Activated CD8-positive, alpha-beta T cell treated with anti-CD3 and anti-CD28 coated beads for 36 hours (primary cell): Measurements from ENCODE around the gene DACH1. TPM values are rescaled to one million over a fixed set of nuclear protein-coding genes. Genes with fewer than 3 reads are reported as not detected.

ENCODE experiments used
- ATAC-seq: fragments of 200-7000 bp; cut with Tn5 transposase; one replicate; pipeline ENCODE4 v1.10.0; 2021; ENCODE audit warnings: mild to moderate bottlenecking, moderate library complexity
- CTCF ChIA-PET: fragments of 350-600 bp; sonication (Branson Sonifier 250); formaldehyde crosslinking; loops from one replicate; lab custom pipeline; 2021; ENCODE audit warnings: antibody characterized with exemption; lab: Charles Lee
- POLR2A ChIA-PET: fragments of 350-600 bp; sonication (Branson Sonifier 250); formaldehyde crosslinking; loops from one replicate; lab custom pipeline; 2021; ENCODE audit warnings: antibody characterized with exemption; lab: Charles Lee
- DNase-seq: peaks from one replicate; pipeline ENCODE4 v3.0.0-alpha.2; 2020
- H3K27ac Mint-ChIP-seq: one replicate; pipeline ENCODE4 v1.8.0; 2021; ENCODE audit warnings: mild to moderate bottlenecking, mixed read lengths
- H3K27me3 Mint-ChIP-seq: one replicate; pipeline ENCODE4 v1.8.0; 2021; ENCODE audit warnings: mixed read lengths
- H3K36me3 Mint-ChIP-seq: one replicate; pipeline ENCODE4 v1.8.0; 2021; ENCODE audit warnings: low read depth, mixed read lengths
- H3K4me1 Mint-ChIP-seq: one replicate; pipeline ENCODE4 v1.8.0; 2021; ENCODE audit warnings: low read depth, mixed read lengths
- H3K4me3 Mint-ChIP-seq: one replicate; pipeline ENCODE4 v1.8.0; 2021; ENCODE audit warnings: mild to moderate bottlenecking, moderate library complexity, mixed read lengths
- H3K9me3 Mint-ChIP-seq: one replicate; pipeline ENCODE4 v1.8.0; 2021; ENCODE audit warnings: mixed read lengths
- CTCF ChIP-seq: fragments of 200-600 bp; IDR thresholded peaks from one replicate; pipeline ENCODE4 v1.8.0; 2022; ENCODE audit warnings: antibody characterized with exemption, mild to moderate bottlenecking
- intact Hi-C: fragments of 100-400 bp; cut with micrococcal nuclease; formaldehyde crosslinking; loops from one replicate; pipeline ENCODE4 v1.10.0; 2022
- total RNA-seq, 2 experiments: library from RNA; stranded (reverse); gene quantifications; one replicate each; pipeline ENCODE4 v1.2.3, GENCODE V29; 2021

Gene DACH1
- total RNA-seq, 2 experiments from 2014 or later = not detected

GRCh38 chr13:71873418-71874247 is 6.6 kb upstream of the DACH1 start:
- ChIA-PET CTCF (no interaction called here), POLR2A (no interaction called here)
- intact Hi-C loops = no loop called here
- Mint-ChIP-seq H3K27ac (no peak overlapping the region), H3K4me1 (no peaks in the 10 kb centered on the region), H3K4me3 (no peak overlapping the region), H3K9me3 (no peaks in the 10 kb centered on the region), H3K27me3 (peaks cover 13% of the 10 kb centered on the region), H3K36me3 (no peaks in the 10 kb centered on the region)
- no peak for ATAC-seq
- no peak for DNase-seq
- TF ChIP-seq CTCF = no peak

GRCh38 chr13:71871844-71872243 is 4.8 kb upstream of the DACH1 start:
- intact Hi-C loops = no loop called here
- ChIA-PET CTCF (no interaction called here), POLR2A (no interaction called here)
- no peaks in the 10 kb centered on the region for H3K36me3 Mint-ChIP-seq
- ATAC-seq = no peak
- TF ChIP-seq CTCF = no peak
- H3K27ac Mint-ChIP-seq = no peak overlapping the region
- H3K4me1 Mint-ChIP-seq = peaks cover 5% of the 10 kb centered on the region
- H3K27me3 Mint-ChIP-seq = peaks cover 25% of the 10 kb centered on the region
- H3K9me3 Mint-ChIP-seq = no peaks in the 10 kb centered on the region
- DNase-seq = no peak
- no peak overlapping the region for H3K4me3 Mint-ChIP-seq

- no peaks in the 10 kb centered on the region for H3K9me3 Mint-ChIP-seq
Measured at GRCh38 chr13:71871176-71871754, 4.3 kb upstream of the DACH1 start.

GRCh38 chr13:71870100-71870499 is 3.1 kb upstream of the DACH1 start:
- Mint-ChIP-seq H3K4me1 (peaks cover 9% of the 10 kb centered on the region), H3K4me3 (no peak overlapping the region), H3K27me3 (peaks cover 27% of the 10 kb centered on the region), H3K36me3 (no peaks in the 10 kb centered on the region), H3K9me3 (no peaks in the 10 kb centered on the region), H3K27ac (no peak overlapping the region)
- ATAC-seq = no peak
- CTCF ChIA-PET = no interaction called here
- TF ChIP-seq CTCF = no peak
- no peak for DNase-seq
- intact Hi-C loops = no loop called here
- POLR2A ChIA-PET = no interaction called here

More at GRCh38 chr13:71871176-71871754, 4.3 kb upstream of the DACH1 start:
- peaks cover 9% of the 10 kb centered on the region for H3K4me1 Mint-ChIP-seq
- ChIA-PET CTCF (no interaction called here), POLR2A (no interaction called here)
- no peaks in the 10 kb centered on the region for H3K36me3 Mint-ChIP-seq
- intact Hi-C loops = no loop called here
- ATAC-seq (no peak), DNase-seq (no peak)
- no peak overlapping the region for H3K4me3 Mint-ChIP-seq
- TF ChIP-seq CTCF = no peak
- no peak overlapping the region for H3K27ac Mint-ChIP-seq
- H3K27me3 Mint-ChIP-seq = peaks cover 27% of the 10 kb centered on the region

GRCh38 chr13:71869274-71869673 is 2.3 kb upstream of the DACH1 start:
- H3K4me3 Mint-ChIP-seq = no peak overlapping the region
- H3K4me1 Mint-ChIP-seq = peaks cover 17% of the 10 kb centered on the region
- H3K36me3 Mint-ChIP-seq = peaks cover 2% of the 10 kb centered on the region
- ChIA-PET POLR2A (no interaction called here), CTCF (interaction anchor here (1.1 kb wide), 1 partner anchor 10 kb away, joined by 5 read pairs; no protein-coding TSS in a partner anchor)
- no peak for TF ChIP-seq CTCF
- ATAC-seq (no peak), DNase-seq (no peak)
- H3K27ac Mint-ChIP-seq = no peak overlapping the region
- H3K27me3 Mint-ChIP-seq = peaks cover 36% of the 10 kb centered on the region
- H3K9me3 Mint-ChIP-seq = no peaks in the 10 kb centered on the region
- intact Hi-C loops = no loop called here
